Activated naive CD4-positive, alpha-beta T cell treated with anti-CD3 and anti-CD28 coated beads, Interleukin-2, amount 50 U/mL, for 24 hours (primary cell): ENCODE data around the gene MTRF1.
A peak's percentile ranks its signal among the peaks of the same experiment; 100 is the strongest.

ENCODE experiments used
- H3K27ac Mint-ChIP-seq: one replicate; pipeline ENCODE4 v1.8.0; 2021; ENCODE audit warnings: mild to moderate bottlenecking, mixed read lengths
- H3K27me3 Mint-ChIP-seq: one replicate; pipeline ENCODE4 v1.8.0; 2021; ENCODE audit warnings: mixed read lengths
- H3K36me3 Mint-ChIP-seq: one replicate; pipeline ENCODE4 v1.8.0; 2021; ENCODE audit warnings: mixed read lengths
- H3K4me1 Mint-ChIP-seq: one replicate; pipeline ENCODE4 v1.8.0; 2021; ENCODE audit warnings: mixed read lengths
- H3K4me3 Mint-ChIP-seq: one replicate; pipeline ENCODE4 v1.8.0; 2021; ENCODE audit warnings: mild to moderate bottlenecking, mixed read lengths
- H3K9me3 Mint-ChIP-seq: one replicate; pipeline ENCODE4 v1.8.0; 2021; ENCODE audit warnings: mixed read lengths

Gene MTRF1

GRCh38 chr13:41263261-41263971 lies at the start of gene MTRF1:
Gene MTRF1 (minus strand): TSS chr13:41263576. CDS start chr13:41260907, 2,669 bp downstream.
- Mint-ChIP-seq H3K27me3 (no peaks in the 10 kb centered on the region), H3K27ac (peak within 1 kb of the TSS; percentile 100), H3K4me3 (peak within 1 kb of the TSS; percentile 95), H3K9me3 (no peaks in the 10 kb centered on the region), H3K36me3 (peaks cover 10% of the 10 kb centered on the region), H3K4me1 (peaks cover 32% of the 10 kb centered on the region)

- Mint-ChIP-seq H3K4me1 (peaks cover 64% of the 10 kb centered on the region), H3K36me3 (no peaks in the 10 kb centered on the region), H3K27me3 (no peaks in the 10 kb centered on the region), H3K27ac (no peak overlapping the region), H3K4me3 (peak overlapping the region; percentile 96), H3K9me3 (no peaks in the 10 kb centered on the region)
Measured at GRCh38 chr13:41313117-41313516, 49.7 kb upstream of the MTRF1 start.

- Mint-ChIP-seq H3K27ac (peak overlapping the region; percentile 94), H3K4me1 (peaks cover 62% of the 10 kb centered on the region), H3K9me3 (no peaks in the 10 kb centered on the region), H3K27me3 (no peaks in the 10 kb centered on the region), H3K4me3 (peak overlapping the region; percentile 96), H3K36me3 (no peaks in the 10 kb centered on the region)
Measured at GRCh38 chr13:41312176-41312500, 48.8 kb upstream of the MTRF1 start.

GRCh38 chr13:41311406-41312175 lies 48.2 kb upstream of the MTRF1 start:
- Mint-ChIP-seq H3K4me1 (peaks cover 62% of the 10 kb centered on the region), H3K27me3 (no peaks in the 10 kb centered on the region), H3K27ac (peak overlapping the region; percentile 95)

GRCh38 chr13:41310963-41311405 lies 47.6 kb upstream of the MTRF1 start, which contains the start of gene NAA16:
Gene NAA16 (plus strand): TSS chr13:41311267. CDS start chr13:41311529, 262 bp downstream.
- H3K27ac Mint-ChIP-seq = peak within 1 kb of the TSS; percentile 95
- no peaks in the 10 kb centered on the region for H3K27me3 Mint-ChIP-seq
- H3K4me3 Mint-ChIP-seq = peak within 1 kb of the TSS; percentile 96
- H3K4me1 Mint-ChIP-seq = peaks cover 56% of the 10 kb centered on the region
- no peaks in the 10 kb centered on the region for H3K9me3 Mint-ChIP-seq
- H3K36me3 Mint-ChIP-seq = no peaks in the 10 kb centered on the region

More at GRCh38 chr13:41311406-41312175, 48.2 kb upstream of the MTRF1 start:
- Mint-ChIP-seq H3K36me3 (no peaks in the 10 kb centered on the region), H3K4me3 (peak overlapping the region; percentile 96), H3K9me3 (no peaks in the 10 kb centered on the region)

- H3K9me3 Mint-ChIP-seq = no peaks in the 10 kb centered on the region
- H3K27ac Mint-ChIP-seq = no peak overlapping the region
- H3K4me1 Mint-ChIP-seq = peaks cover 33% of the 10 kb centered on the region
- H3K36me3 Mint-ChIP-seq = no peaks in the 10 kb centered on the region
- no peaks in the 10 kb centered on the region for H3K27me3 Mint-ChIP-seq
- no peak overlapping the region for H3K4me3 Mint-ChIP-seq
Measured at GRCh38 chr13:41307884-41308640, 44.7 kb upstream of the MTRF1 start.

GRCh38 chr13:41306271-41307145 lies 43.1 kb upstream of the MTRF1 start:
- Mint-ChIP-seq H3K4me1 (peaks cover 29% of the 10 kb centered on the region), H3K27me3 (no peaks in the 10 kb centered on the region), H3K36me3 (no peaks in the 10 kb centered on the region), H3K9me3 (no peaks in the 10 kb centered on the region), H3K27ac (no peak overlapping the region), H3K4me3 (no peak overlapping the region)

GRCh38 chr13:41304551-41304950 lies 41.2 kb upstream of the MTRF1 start:
- H3K4me3 Mint-ChIP-seq = no peak overlapping the region
- H3K4me1 Mint-ChIP-seq = peaks cover 26% of the 10 kb centered on the region
- no peaks in the 10 kb centered on the region for H3K27me3 Mint-ChIP-seq
- no peaks in the 10 kb centered on the region for H3K9me3 Mint-ChIP-seq
- no peaks in the 10 kb centered on the region for H3K36me3 Mint-ChIP-seq
- H3K27ac Mint-ChIP-seq = no peak overlapping the region

- H3K27me3 Mint-ChIP-seq = no peaks in the 10 kb centered on the region
- H3K36me3 Mint-ChIP-seq = peaks cover 2% of the 10 kb centered on the region
- peaks cover 29% of the 10 kb centered on the region for H3K4me1 Mint-ChIP-seq
- H3K27ac Mint-ChIP-seq = no peak overlapping the region
- H3K9me3 Mint-ChIP-seq = no peaks in the 10 kb centered on the region
- no peak overlapping the region for H3K4me3 Mint-ChIP-seq
Measured at GRCh38 chr13:41302743-41303142, 39.4 kb upstream of the MTRF1 start.

GRCh38 chr13:41299316-41300094 lies 36.1 kb upstream of the MTRF1 start:
- no peak overlapping the region for H3K4me3 Mint-ChIP-seq
- no peaks in the 10 kb centered on the region for H3K9me3 Mint-ChIP-seq
- H3K27me3 Mint-ChIP-seq = no peaks in the 10 kb centered on the region
- peaks cover 17% of the 10 kb centered on the region for H3K4me1 Mint-ChIP-seq
- no peak overlapping the region for H3K27ac Mint-ChIP-seq
- H3K36me3 Mint-ChIP-seq = peaks cover 2% of the 10 kb centered on the region

GRCh38 chr13:41296879-41297646 lies 33.7 kb upstream of the MTRF1 start:
- no peak overlapping the region for H3K27ac Mint-ChIP-seq
- peaks cover 2% of the 10 kb centered on the region for H3K36me3 Mint-ChIP-seq
- no peaks in the 10 kb centered on the region for H3K9me3 Mint-ChIP-seq
- H3K4me1 Mint-ChIP-seq = peaks cover 17% of the 10 kb centered on the region
- no peaks in the 10 kb centered on the region for H3K27me3 Mint-ChIP-seq
- no peak overlapping the region for H3K4me3 Mint-ChIP-seq

GRCh38 chr13:41295973-41296372 lies 32.6 kb upstream of the MTRF1 start:
- Mint-ChIP-seq H3K4me3 (no peak overlapping the region), H3K27ac (no peak overlapping the region), H3K36me3 (peaks cover 4% of the 10 kb centered on the region), H3K4me1 (peaks cover 15% of the 10 kb centered on the region), H3K9me3 (no peaks in the 10 kb centered on the region), H3K27me3 (no peaks in the 10 kb centered on the region)

GRCh38 chr13:41294914-41295313 lies 31.5 kb upstream of the MTRF1 start:
- Mint-ChIP-seq H3K27me3 (no peaks in the 10 kb centered on the region), H3K27ac (no peak overlapping the region), H3K4me1 (peaks cover 11% of the 10 kb centered on the region), H3K4me3 (no peak overlapping the region), H3K9me3 (no peaks in the 10 kb centered on the region), H3K36me3 (peaks cover 4% of the 10 kb centered on the region)

GRCh38 chr13:41293272-41293671 lies 29.9 kb upstream of the MTRF1 start:
- no peak overlapping the region for H3K4me3 Mint-ChIP-seq
- no peaks in the 10 kb centered on the region for H3K27me3 Mint-ChIP-seq
- peaks cover 2% of the 10 kb centered on the region for H3K36me3 Mint-ChIP-seq
- no peaks in the 10 kb centered on the region for H3K9me3 Mint-ChIP-seq
- no peak overlapping the region for H3K27ac Mint-ChIP-seq
- peaks cover 10% of the 10 kb centered on the region for H3K4me1 Mint-ChIP-seq
